DOHH2 (cell line): ENCODE measurements around the gene ERAS.
A peak's percentile ranks its signal among the peaks of the same experiment; 100 is the strongest.

Experiments
- H3F3A ChIP-seq: fragments of 200-600 bp; sonication (generic), shearing (Covaris generic); 2 replicates; pipeline ENCODE4 v1.6.0; 2016; ENCODE audit warnings: antibody characterized with exemption, mild to moderate bottlenecking; ENCODE audit not compliant: control insufficient read depth, insufficient read depth
- H3K27ac ChIP-seq: fragments of 200-600 bp; sonication (generic); 2 replicates; pipeline ENCODE4 v1.5.1; 2014; ENCODE audit warnings: low read depth, mild to moderate bottlenecking, low read length, moderate library complexity
- H3K27me3 ChIP-seq: fragments of 200-600 bp; sonication (generic); 2 replicates; pipeline ENCODE4 v1.6.1; 2014; ENCODE audit warnings: mild to moderate bottlenecking, low read length, mixed read lengths; ENCODE audit not compliant: control insufficient read depth
- H3K36me3 ChIP-seq: fragments of 200-600 bp; sonication (generic); 2 replicates; pipeline ENCODE4 v1.6.1; 2014; ENCODE audit warnings: mild to moderate bottlenecking, low read length, moderate library complexity, mixed read lengths; ENCODE audit not compliant: control insufficient read depth
- H3K4me1 ChIP-seq: fragments of 200-600 bp; sonication (generic); 2 replicates; pipeline ENCODE4 v1.6.1; 2014; ENCODE audit warnings: mild to moderate bottlenecking, low read length, mixed read lengths; ENCODE audit not compliant: control insufficient read depth
- H3K4me2 ChIP-seq: fragments of 200-600 bp; sonication (generic); 2 replicates; pipeline ENCODE4 v1.6.0; 2014; ENCODE audit warnings: mild to moderate bottlenecking, low read length, moderate library complexity
- H3K4me3 ChIP-seq: fragments of 200-600 bp; sonication (generic); 2 replicates; pipeline ENCODE4 v1.5.1; 2014; ENCODE audit warnings: mild to moderate bottlenecking, low read length, mixed read lengths
- H3K79me2 ChIP-seq: fragments of 200-600 bp; sonication (generic); 2 replicates; pipeline ENCODE4 v1.6.1; 2014; ENCODE audit warnings: mild to moderate bottlenecking, low read length, mixed read lengths; ENCODE audit not compliant: control insufficient read depth
- H3K9me2 ChIP-seq: fragments of 200-600 bp; sonication (generic); replicated peaks from 2 replicates; pipeline ENCODE4 v1.6.1; 2014; ENCODE audit warnings: mild to moderate bottlenecking, low read length, mixed read lengths; ENCODE audit not compliant: control insufficient read depth
- H3K9me3 ChIP-seq: fragments of 200-600 bp; sonication (generic); 2 replicates; pipeline ENCODE4 v1.6.1; 2014; ENCODE audit warnings: antibody characterized with exemption, low read length, mixed read lengths; ENCODE audit not compliant: control insufficient read depth, insufficient read depth
- H4K20me1 ChIP-seq: fragments of 200-600 bp; sonication (generic); 2 replicates; pipeline ENCODE4 v1.6.0; 2014; ENCODE audit warnings: low read depth, mild to moderate bottlenecking, antibody characterized with exemption, low read length, moderate library complexity; ENCODE audit not compliant: control insufficient read depth, insufficient read depth
- EZH2phosphoT487 ChIP-seq: fragments of 200-600 bp; sonication (generic); IDR thresholded peaks from 2 replicates; pipeline ENCODE4 v1.6.1; 2017; ENCODE audit warnings: borderline replicate concordance, mild to moderate bottlenecking, antibody characterized with exemption, low read length, moderate library complexity, mixed read lengths
- TF ChIP-seq, protein P1 (sequence below): fragments of 200-600 bp; sonication (generic); IDR thresholded peaks from one replicate; pipeline ENCODE4 v1.5.1; 2014; ENCODE audit warnings: antibody characterized with exemption, mild to moderate bottlenecking, low read depth, low read length; ENCODE audit not compliant: poor library complexity, severe bottlenecking

The ERAS gene

GRCh38 chrX:48831136-48831908, 5.0 kb downstream of the ERAS start:
- TF ChIP-seq, protein P1, sequence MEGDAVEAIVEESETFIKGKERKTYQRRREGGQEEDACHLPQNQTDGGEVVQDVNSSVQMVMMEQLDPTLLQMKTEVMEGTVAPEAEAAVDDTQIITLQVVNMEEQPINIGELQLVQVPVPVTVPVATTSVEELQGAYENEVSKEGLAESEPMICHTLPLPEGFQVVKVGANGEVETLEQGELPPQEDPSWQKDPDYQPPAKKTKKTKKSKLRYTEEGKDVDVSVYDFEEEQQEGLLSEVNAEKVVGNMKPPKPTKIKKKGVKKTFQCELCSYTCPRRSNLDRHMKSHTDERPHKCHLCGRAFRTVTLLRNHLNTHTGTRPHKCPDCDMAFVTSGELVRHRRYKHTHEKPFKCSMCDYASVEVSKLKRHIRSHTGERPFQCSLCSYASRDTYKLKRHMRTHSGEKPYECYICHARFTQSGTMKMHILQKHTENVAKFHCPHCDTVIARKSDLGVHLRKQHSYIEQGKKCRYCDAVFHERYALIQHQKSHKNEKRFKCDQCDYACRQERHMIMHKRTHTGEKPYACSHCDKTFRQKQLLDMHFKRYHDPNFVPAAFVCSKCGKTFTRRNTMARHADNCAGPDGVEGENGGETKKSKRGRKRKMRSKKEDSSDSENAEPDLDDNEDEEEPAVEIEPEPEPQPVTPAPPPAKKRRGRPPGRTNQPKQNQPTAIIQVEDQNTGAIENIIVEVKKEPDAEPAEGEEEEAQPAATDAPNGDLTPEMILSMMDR, result no peak
- no peak for TF ChIP-seq EZH2phosphoT487
- Histone ChIP-seq H3F3A (no peaks in the 10 kb centered on the region), H3K27ac (no peak overlapping the region), H3K4me2 (no peak overlapping the region), H3K9me3 (no peaks in the 10 kb centered on the region), H3K27me3 (peaks cover 4% of the 10 kb centered on the region; the same call in 1 of the 2 replicates), H3K36me3 (no peaks in the 10 kb centered on the region), H3K4me3 (no peak overlapping the region), H3K4me1 (no peaks in the 10 kb centered on the region), H3K79me2 (no peaks in the 10 kb centered on the region), H3K9me2 (no peaks in the 10 kb centered on the region), H4K20me1 (no peaks in the 10 kb centered on the region)

- no peaks in the 10 kb centered on the region for H3K36me3 ChIP-seq
- H3K4me2 ChIP-seq, result no peak overlapping the region
- no peaks in the 10 kb centered on the region for H3K79me2 ChIP-seq
- TF ChIP-seq, protein P1, result no peak
- TF ChIP-seq EZH2phosphoT487, result no peak
- H3F3A ChIP-seq, result no peaks in the 10 kb centered on the region
- H3K9me3 ChIP-seq, result no peaks in the 10 kb centered on the region
- no peaks in the 10 kb centered on the region for H3K9me2 ChIP-seq
- peaks cover 4% of the 10 kb centered on the region; the same call in 1 of the 2 replicates for H3K27me3 ChIP-seq
- H3K27ac ChIP-seq, result no peak overlapping the region
- H3K4me1 ChIP-seq, result no peaks in the 10 kb centered on the region
- no peak overlapping the region for H3K4me3 ChIP-seq
- no peaks in the 10 kb centered on the region for H4K20me1 ChIP-seq
Measured at GRCh38 chrX:48831909-48832291, 5.6 kb downstream of the ERAS start.

- Histone ChIP-seq H3F3A (no peaks in the 10 kb centered on the region), H3K4me2 (no peak overlapping the region), H4K20me1 (no peaks in the 10 kb centered on the region), H3K79me2 (no peaks in the 10 kb centered on the region), H3K27ac (no peak overlapping the region), H3K9me3 (no peaks in the 10 kb centered on the region), H3K36me3 (no peaks in the 10 kb centered on the region), H3K4me3 (no peak overlapping the region), H3K27me3 (peaks cover 4% of the 10 kb centered on the region; the same call in 1 of the 2 replicates), H3K9me2 (no peaks in the 10 kb centered on the region), H3K4me1 (no peaks in the 10 kb centered on the region)
- TF ChIP-seq, protein P1, result peak; percentile 24
- no peak for TF ChIP-seq EZH2phosphoT487
Measured at GRCh38 chrX:48833542-48834138, 7.3 kb downstream of the ERAS start.
